Spleen (tissue), 11 donors: ENCODE measurements around the gene ATP8A2. TPM values are rescaled to one million over a fixed set of nuclear protein-coding genes. Genes with fewer than 3 reads are reported as not detected.

Experiments
- DNase-seq: peaks from one replicate; pipeline ENCODE4 v3.0.0-alpha.2; 2020
- H3K27ac ChIP-seq, 8 donors: fragments of 200-600 bp; sonication (generic) in 7 of 8; 1 replicate in 4 of 8; 2 replicates in 4 of 8; pipeline versions ENCODE4 v1.5.0 to v1.8.0; 2016 to 2021; ENCODE audit warnings: inconsistent platforms in 4 of 8, mild to moderate bottlenecking in 4 of 8, moderate library complexity in 1 of 8
- H3K27me3 ChIP-seq, 7 donors: fragments of 200-600 bp; sonication (generic) in 6 of 7; replicated peaks in 1 of 7; 1 replicate in 4 of 7; 2 replicates in 3 of 7; pipeline versions ENCODE4 v1.5.0 to v1.8.0; 2016 to 2021; ENCODE audit warnings: inconsistent platforms in 3 of 7, mild to moderate bottlenecking in 1 of 7
- H3K36me3 ChIP-seq, 6 donors: fragments of 200-600 bp; sonication (generic) in 5 of 6; 1 replicate in 4 of 6; 2 replicates in 2 of 6; pipeline versions ENCODE4 v1.5.0 to v1.8.0; 2016 to 2021; ENCODE audit warnings: inconsistent platforms in 2 of 6
- H3K4me1 ChIP-seq, 6 donors: fragments of 200-600 bp; sonication (generic) in 5 of 6; 1 replicate in 3 of 6; 2 replicates in 3 of 6; pipeline versions ENCODE4 v1.5.0 to v1.8.0; 2016 to 2021; ENCODE audit warnings: inconsistent platforms in 3 of 6
- H3K4me3 ChIP-seq, 8 donors: fragments of 200-600 bp; sonication (generic) in 7 of 8; 1 replicate in 4 of 8; 2 replicates in 4 of 8; pipeline versions ENCODE4 v1.5.0 to v1.8.0; 2016 to 2021; ENCODE audit warnings: inconsistent platforms in 4 of 8, mild to moderate bottlenecking in 4 of 8, moderate library complexity in 2 of 8
- H3K9me3 ChIP-seq, 8 donors: fragments of 200-600 bp; sonication (generic) in 7 of 8; 1 replicate in 4 of 8; 2 replicates in 4 of 8; pipeline versions ENCODE4 v1.5.0 to v1.8.0; 2016 to 2021; ENCODE audit warnings: inconsistent platforms in 4 of 8
- POLR2A ChIP-seq, 3 donors: fragments of 450-650 bp; IDR thresholded peaks; one replicate each; pipeline ENCODE4 v1.5.1; 2017; ENCODE audit warnings: antibody characterized with exemption in 3 of 3, mild to moderate bottlenecking in 1 of 3
- POLR2AphosphoS5 ChIP-seq, 3 donors: sonication (generic); formaldehyde crosslinking; IDR thresholded peaks; one replicate each; pipeline ENCODE4 v1.5.1; 2017; ENCODE audit warnings: antibody characterized with exemption in 3 of 3
- WGBS, 5 donors: extraction: QIAGEN DNeasy Blood & Tissue Kit in 3 of 5; methylation state at CpG; one replicate each; pipeline versions ENCODE4 v1.1.5 to v1.1.7; 2013 to 2018; 5-methylcytosine and 5-hydroxymethylcytosine counted together
- intact Hi-C: fragments of 100-400 bp; cut with DNase I; formaldehyde crosslinking; loops from one replicate; pipeline ENCODE4 v1.15.0; 2023; ENCODE audit warnings: low total_unique reads
- polyA plus RNA-seq, 3 donors: library from polyadenylated mRNA; stranded (reverse); fragments of 200-250 nt; gene quantifications; one replicate each; pipeline ENCODE4 v1.2.1, GENCODE V29; 2013
- total RNA-seq, 7 donors: library from RNA; depleted of rRNA in 3 of 7; stranded (reverse); fragments of >200 nt in 3 of 7; fragmentation: NEBNext Ultra II Directional in 4 of 7; extraction: Animal tissue kit (Norgen Biotek cat#: 25700) in 4 of 7; gene quantifications; one replicate each; pipeline versions ENCODE4 v1.1.0 to v1.2.1, GENCODE V29; 2016 to 2021
- TF ChIP-seq, protein P1 (sequence below), 11 experiments: fragments of 200-600 bp in 7 of 11; fragments of 450-650 bp in 4 of 11; sonication (generic) in 4 of 11; IDR thresholded peaks in 8 of 11; conservative IDR thresholded peaks in 3 of 11; 1 replicate in 7 of 11; 2 replicates in 4 of 11; pipeline versions ENCODE4 v1.4.0 to v1.8.0; 2016 to 2021; ENCODE audit warnings: antibody characterized with exemption in 11 of 11, inconsistent platforms in 4 of 11, mild to moderate bottlenecking in 1 of 11
- donor health status: healthy with polysubstance abuse.
- donor health status: DM: no; HTN: no; CAD: no; lungs with moderate emphysema.
- donor health status: DM: no; HTN: no; CAD: no.
- donor health status: Bipolar disorder and iron deficiency.
- donor health status: healthy.
- donor health status: DM: no; HTN: no; CAD: no.
- donor health status: DM: yes; HTN: yes; CAD: no.

The ATP8A2 gene
- total and polyA plus RNA-seq, 10 donors, result 0.09 to 0.46 (median 0.25) TPM

DNA sequence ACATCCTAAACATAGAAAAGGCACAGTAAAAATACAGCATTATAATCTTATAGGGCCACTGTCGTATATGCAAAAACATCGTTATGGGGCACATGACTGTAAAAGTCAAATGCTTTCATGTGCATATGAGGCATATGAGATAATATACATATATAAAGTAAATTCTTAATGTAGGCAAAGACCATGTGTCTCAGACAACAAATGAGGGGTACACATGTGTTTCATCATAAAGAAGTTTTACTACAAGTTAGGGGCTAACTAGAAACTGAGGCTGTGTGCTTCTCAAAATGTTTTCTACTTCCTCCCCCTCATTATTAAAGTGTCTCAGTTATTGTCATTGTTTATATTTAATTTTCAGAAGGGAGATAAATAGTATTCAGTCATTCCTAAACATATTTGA, 370.4 kb downstream of the ATP8A2 start:
- Histone ChIP-seq H3K9me3 (no peaks in the 10 kb centered on the region), H3K4me3 (no peak overlapping the region), H3K36me3 (no peaks in the 10 kb centered on the region), H3K4me1 (peaks cover 0 to 10% (median 6%) of the 10 kb centered on the region in 6 donors), H3K27ac (no peak overlapping the region), H3K27me3 (peaks cover 0 to 5% (median 0%) of the 10 kb centered on the region in 7 donors)
- TF ChIP-seq, protein P1, sequence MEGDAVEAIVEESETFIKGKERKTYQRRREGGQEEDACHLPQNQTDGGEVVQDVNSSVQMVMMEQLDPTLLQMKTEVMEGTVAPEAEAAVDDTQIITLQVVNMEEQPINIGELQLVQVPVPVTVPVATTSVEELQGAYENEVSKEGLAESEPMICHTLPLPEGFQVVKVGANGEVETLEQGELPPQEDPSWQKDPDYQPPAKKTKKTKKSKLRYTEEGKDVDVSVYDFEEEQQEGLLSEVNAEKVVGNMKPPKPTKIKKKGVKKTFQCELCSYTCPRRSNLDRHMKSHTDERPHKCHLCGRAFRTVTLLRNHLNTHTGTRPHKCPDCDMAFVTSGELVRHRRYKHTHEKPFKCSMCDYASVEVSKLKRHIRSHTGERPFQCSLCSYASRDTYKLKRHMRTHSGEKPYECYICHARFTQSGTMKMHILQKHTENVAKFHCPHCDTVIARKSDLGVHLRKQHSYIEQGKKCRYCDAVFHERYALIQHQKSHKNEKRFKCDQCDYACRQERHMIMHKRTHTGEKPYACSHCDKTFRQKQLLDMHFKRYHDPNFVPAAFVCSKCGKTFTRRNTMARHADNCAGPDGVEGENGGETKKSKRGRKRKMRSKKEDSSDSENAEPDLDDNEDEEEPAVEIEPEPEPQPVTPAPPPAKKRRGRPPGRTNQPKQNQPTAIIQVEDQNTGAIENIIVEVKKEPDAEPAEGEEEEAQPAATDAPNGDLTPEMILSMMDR (IDR thresholded peaks at IDR 0.05 in 8 of 11, conservative IDR thresholded peaks at IDR 0.05 in 3 of 11), result no peak
- no peak for TF ChIP-seq POLR2A (IDR thresholded peaks at IDR 0.05)
- TF ChIP-seq POLR2AphosphoS5 (IDR thresholded peaks at IDR 0.05), result no peak
- 94 to 99% (median 96%) methylated on average over 2 of the region's 2 CpGs for WGBS, 5 donors
- DNase-seq, result no peak
- intact Hi-C loops, result no loop called here

DNA sequence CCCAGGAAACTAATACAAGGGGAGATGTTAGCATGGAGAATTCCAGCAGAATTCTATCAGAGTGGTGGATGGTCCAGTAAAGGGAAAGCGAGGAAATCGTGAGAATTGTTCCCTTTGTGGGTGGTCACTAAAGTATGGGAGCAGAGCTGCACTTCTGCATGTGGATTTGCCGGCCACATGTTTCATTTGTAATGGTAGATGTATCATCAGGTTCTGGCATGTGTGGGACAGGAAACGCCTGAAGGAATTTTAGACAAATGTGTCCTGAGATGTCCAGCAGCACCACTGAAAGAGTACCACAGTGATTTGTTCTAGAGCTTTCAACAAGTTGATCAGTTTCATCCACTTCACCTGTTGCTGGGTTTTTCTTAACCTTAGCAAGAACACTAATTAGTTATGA, 371.6 kb downstream of the ATP8A2 start:
- H3K27me3 ChIP-seq, result peaks cover 0 to 5% (median 0%) of the 10 kb centered on the region in 7 donors
- H3K36me3 ChIP-seq, result no peaks in the 10 kb centered on the region
- intact Hi-C loops, result no loop called here
- no peak overlapping the region for H3K4me3 ChIP-seq
- no peaks in the 10 kb centered on the region for H3K9me3 ChIP-seq
- peaks cover 0 to 4% (median under 1%) of the 10 kb centered on the region in 6 donors for H3K4me1 ChIP-seq
- WGBS, 5 donors, result 84 to 95% (median 89%) methylated on average over 4 of the region's 4 CpGs
- no peak for TF ChIP-seq POLR2AphosphoS5 (IDR thresholded peaks at IDR 0.05)
- TF ChIP-seq POLR2A (IDR thresholded peaks at IDR 0.05), result no peak
- TF ChIP-seq, protein P1 (IDR thresholded peaks at IDR 0.05 in 8 of 11, conservative IDR thresholded peaks at IDR 0.05 in 3 of 11), result no peak
- no peak for DNase-seq
- H3K27ac ChIP-seq, result no peak overlapping the region

DNA sequence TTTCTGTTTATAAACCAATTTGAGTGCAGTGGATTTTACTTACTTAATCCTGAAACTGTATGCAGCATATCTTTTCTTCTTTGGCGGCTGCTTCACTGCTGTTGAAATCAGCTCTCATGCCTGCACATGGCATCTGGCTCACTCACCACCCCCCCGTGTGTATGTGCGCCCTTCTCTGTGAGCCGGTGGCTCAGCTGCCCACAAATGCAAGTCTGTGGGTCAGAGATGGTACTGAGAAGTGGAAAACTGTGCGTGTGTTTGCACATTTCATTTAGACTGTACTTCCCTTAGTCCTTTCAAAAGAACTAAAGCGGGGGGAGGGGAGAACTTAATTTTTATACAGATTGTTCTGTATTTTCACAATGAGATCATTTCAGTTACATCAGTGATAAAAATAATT, 372.4 kb downstream of the ATP8A2 start:
- TF ChIP-seq, protein P1 (IDR thresholded peaks at IDR 0.05 in 8 of 11, conservative IDR thresholded peaks at IDR 0.05 in 3 of 11), result no peak
- TF ChIP-seq POLR2AphosphoS5 (IDR thresholded peaks at IDR 0.05) (no peak), POLR2A (IDR thresholded peaks at IDR 0.05) (no peak)
- Histone ChIP-seq H3K27me3 (peaks cover 0 to 5% (median 0%) of the 10 kb centered on the region in 7 donors), H3K27ac (no peak overlapping the region), H3K4me3 (no peak overlapping the region), H3K36me3 (no peaks in the 10 kb centered on the region), H3K9me3 (no peaks in the 10 kb centered on the region), H3K4me1 (no peaks in the 10 kb centered on the region)
- intact Hi-C loops, result no loop called here
- whole genome bisulfite sequencing, 5 donors, result 47 to 68% (median 60%) methylated on average over 6 of the region's 6 CpGs
- no peak for DNase-seq

DNA sequence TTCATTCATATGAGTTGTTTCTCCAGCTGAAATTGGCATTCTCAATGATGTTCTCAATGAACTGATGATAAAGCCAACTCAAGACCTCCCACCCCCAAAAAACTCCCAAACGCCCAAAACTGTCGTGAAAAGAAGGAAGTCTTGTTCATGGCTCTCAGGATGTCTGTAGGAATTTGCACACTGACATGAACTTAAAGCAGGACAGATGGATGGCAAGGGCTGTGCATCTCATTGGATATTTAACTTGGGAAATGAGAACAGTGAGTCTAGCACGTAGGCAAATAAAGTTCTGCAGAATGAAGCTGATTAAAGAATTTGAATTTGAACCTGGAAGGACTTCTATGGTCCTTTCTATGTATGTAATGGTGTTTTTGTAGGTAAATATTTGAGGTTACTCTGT, 374.4 kb downstream of the ATP8A2 start:
- no peak for DNase-seq
- intact Hi-C loops, result no loop called here
- Histone ChIP-seq H3K4me3 (no peak overlapping the region), H3K9me3 (no peaks in the 10 kb centered on the region), H3K27me3 (peaks cover 0 to 4% (median 0%) of the 10 kb centered on the region in 7 donors), H3K36me3 (no peaks in the 10 kb centered on the region), H3K27ac (no peak overlapping the region), H3K4me1 (no peaks in the 10 kb centered on the region)
- 72 to 83% (median 75%) methylated on average over 3 of the region's 3 CpGs for WGBS, 5 donors
- TF ChIP-seq POLR2A (IDR thresholded peaks at IDR 0.05), result no peak
- no peak for TF ChIP-seq POLR2AphosphoS5 (IDR thresholded peaks at IDR 0.05)
- TF ChIP-seq, protein P1 (IDR thresholded peaks at IDR 0.05 in 8 of 11, conservative IDR thresholded peaks at IDR 0.05 in 3 of 11), result no peak
